ENCODE measurements around the gene KHDC4.
"Not testable (repeated sequence)": the region's sequence is repeated elsewhere in the genome, so short reads cannot be mapped to it uniquely, and the experiment has no call there.

The KHDC4 gene

GRCh38 chr1:155940482-155940992 is 6.3 kb upstream of the KHDC4 start:
- peak; percentile 71 for DNase-seq

GRCh38 chr1:155938220-155938627 is 4.0 kb upstream of the KHDC4 start:
- peak; percentile 77 for DNase-seq

GRCh38 chr1:155934936-155935590 is 850 bp upstream of the KHDC4 start:
- DNase-seq, result peak; percentile 17

- no peak for DNase-seq
Observed at GRCh38 chr1:155933591-155934096, 569 bp downstream of the KHDC4 start.

GRCh38 chr1:155932487-155932886 is 1.7 kb downstream of the KHDC4 start:
- no peak for DNase-seq

GRCh38 chr1:155932081-155932480 is 2.1 kb downstream of the KHDC4 start:
- no peak for DNase-seq

GRCh38 chr1:155931332-155932038 is 2.7 kb downstream of the KHDC4 start:
- DNase-seq, result no peak

GRCh38 chr1:155930725-155931124 is 3.5 kb downstream of the KHDC4 start:
- not testable (repeated sequence) for DNase-seq

- DNase-seq, result no peak
Observed at GRCh38 chr1:155929057-155929456, 5.2 kb downstream of the KHDC4 start.

GRCh38 chr1:155925506-155925905 is 8.7 kb downstream of the KHDC4 start:
- no peak for DNase-seq

GRCh38 chr1:155920717-155921116 is 13.5 kb downstream of the KHDC4 start:
- no peak for DNase-seq

GRCh38 chr1:155919801-155920200 is 14.4 kb downstream of the KHDC4 start:
- DNase-seq, result no peak

- no peak for DNase-seq
Observed at GRCh38 chr1:155918660-155919059, 15.6 kb downstream of the KHDC4 start.

GRCh38 chr1:155913969-155914757 is 20.1 kb downstream of the KHDC4 start:
- peak; percentile 39 for DNase-seq

GRCh38 chr1:155912056-155912536 is 22.1 kb downstream of the KHDC4 start:
- no peak for DNase-seq

GRCh38 chr1:155911156-155912055 is 22.8 kb downstream of the KHDC4 start, which contains the start of gene RIT1:
TSS of gene RIT1 (minus strand) at chr1:155911349. CDS start at chr1:155910761, 588 bp downstream.
- peak; percentile 74 for DNase-seq

- DNase-seq, result peak; percentile 37
Observed at GRCh38 chr1:155910621-155911121, 23.5 kb downstream of the KHDC4 start.

GRCh38 chr1:155909894-155910293 is 24.3 kb downstream of the KHDC4 start:
- peak; percentile 25 for DNase-seq

- no peak for DNase-seq
Observed at GRCh38 chr1:155904261-155904660, 30.0 kb downstream of the KHDC4 start.

- DNase-seq, result no peak
Observed at GRCh38 chr1:155900161-155900560, 34.1 kb downstream of the KHDC4 start.

- DNase-seq, result no peak
Observed at GRCh38 chr1:155899683-155900082, 34.5 kb downstream of the KHDC4 start.

GRCh38 chr1:155898888-155899287 is 35.3 kb downstream of the KHDC4 start:
- DNase-seq, result no peak

Data from fibroblast of skin of right biceps (primary cell).